A673 (cell line): ENCODE data around the gene SLC39A8.

ENCODE experiments used
- CTCF ChIP-seq: fragments of 300-800, 200-600 bp; sonication (generic); conservative IDR thresholded peaks from 2 replicates; pipeline ENCODE4 v1.5.1; 2017; ENCODE audit warnings: low read depth, mild to moderate bottlenecking, antibody characterized with exemption, low read length, moderate library complexity, mixed read lengths
- EZH2 ChIP-seq: fragments of 200-600 bp; sonication (generic); IDR thresholded peaks from 2 replicates; pipeline ENCODE4 v1.6.1; 2017; ENCODE audit warnings: borderline replicate concordance, low read depth, mild to moderate bottlenecking, mixed read lengths, antibody characterized with exemption, low read length; ENCODE audit not compliant: poor library complexity, severe bottlenecking

GRCh38 chr4:102259702-102260101 is 85.6 kb downstream of the SLC39A8 start:
- TF ChIP-seq CTCF (no peak), EZH2 (no peak)
